Activated CD8-positive, alpha-beta T cell treated with anti-CD3 and anti-CD28 coated beads for 36 hours (primary cell): Measurements from ENCODE around the gene OR11L1. TPM values are rescaled to one million over a fixed set of nuclear protein-coding genes. Genes with fewer than 3 reads are reported as not detected.

Source experiments
- ATAC-seq: fragments of 200-7000 bp; cut with Tn5 transposase; one replicate; pipeline ENCODE4 v1.10.0; 2021; ENCODE audit warnings: mild to moderate bottlenecking, moderate library complexity
- CTCF ChIA-PET: fragments of 350-600 bp; sonication (Branson Sonifier 250); formaldehyde crosslinking; loops from one replicate; lab custom pipeline; 2021; ENCODE audit warnings: antibody characterized with exemption; lab: Charles Lee
- POLR2A ChIA-PET: fragments of 350-600 bp; sonication (Branson Sonifier 250); formaldehyde crosslinking; loops from one replicate; lab custom pipeline; 2021; ENCODE audit warnings: antibody characterized with exemption; lab: Charles Lee
- DNase-seq: peaks from one replicate; pipeline ENCODE4 v3.0.0-alpha.2; 2020
- H3K27ac Mint-ChIP-seq: one replicate; pipeline ENCODE4 v1.8.0; 2021; ENCODE audit warnings: mild to moderate bottlenecking, mixed read lengths
- H3K27me3 Mint-ChIP-seq: one replicate; pipeline ENCODE4 v1.8.0; 2021; ENCODE audit warnings: mixed read lengths
- H3K36me3 Mint-ChIP-seq: one replicate; pipeline ENCODE4 v1.8.0; 2021; ENCODE audit warnings: low read depth, mixed read lengths
- H3K4me1 Mint-ChIP-seq: one replicate; pipeline ENCODE4 v1.8.0; 2021; ENCODE audit warnings: low read depth, mixed read lengths
- H3K4me3 Mint-ChIP-seq: one replicate; pipeline ENCODE4 v1.8.0; 2021; ENCODE audit warnings: mild to moderate bottlenecking, moderate library complexity, mixed read lengths
- H3K9me3 Mint-ChIP-seq: one replicate; pipeline ENCODE4 v1.8.0; 2021; ENCODE audit warnings: mixed read lengths
- CTCF ChIP-seq: fragments of 200-600 bp; IDR thresholded peaks from one replicate; pipeline ENCODE4 v1.8.0; 2022; ENCODE audit warnings: antibody characterized with exemption, mild to moderate bottlenecking
- intact Hi-C: fragments of 100-400 bp; cut with micrococcal nuclease; formaldehyde crosslinking; loops from one replicate; pipeline ENCODE4 v1.10.0; 2022
- total RNA-seq, 2 experiments: library from RNA; stranded (reverse); gene quantifications; one replicate each; pipeline ENCODE4 v1.2.3, GENCODE V29; 2021

The OR11L1 gene
- total RNA-seq, 2 experiments from 2014 or later: not detected

GRCh38 chr1:247862756-247863155 lies 21.1 kb upstream of the OR11L1 start:
- no peak overlapping the region for H3K27ac Mint-ChIP-seq
- DNase-seq: no peak
- CTCF ChIA-PET: no interaction called here
- H3K9me3 Mint-ChIP-seq: no peaks in the 10 kb centered on the region
- TF ChIP-seq CTCF: no peak
- H3K27me3 Mint-ChIP-seq: peaks cover 19% of the 10 kb centered on the region
- no peak overlapping the region for H3K4me3 Mint-ChIP-seq
- POLR2A ChIA-PET: no interaction called here
- no peaks in the 10 kb centered on the region for H3K36me3 Mint-ChIP-seq
- intact Hi-C loops: no loop called here
- peaks cover 5% of the 10 kb centered on the region for H3K4me1 Mint-ChIP-seq
- no peak for ATAC-seq

- ChIA-PET CTCF (interaction anchor here (0.6 kb wide), 1 partner anchor 50 kb away, joined by 3 read pairs; no protein-coding TSS in a partner anchor), POLR2A (no interaction called here)
- peak; percentile 9 for ATAC-seq
- H3K4me1 Mint-ChIP-seq: peaks cover 6% of the 10 kb centered on the region
- no peaks in the 10 kb centered on the region for H3K9me3 Mint-ChIP-seq
- H3K27me3 Mint-ChIP-seq: peaks cover 31% of the 10 kb centered on the region
- no peak overlapping the region for H3K27ac Mint-ChIP-seq
- intact Hi-C loops: no loop called here
- no peak for TF ChIP-seq CTCF
- DNase-seq: no peak
- H3K36me3 Mint-ChIP-seq: no peaks in the 10 kb centered on the region
- peak overlapping the region; percentile 68 for H3K4me3 Mint-ChIP-seq
These were observed 16.4 kb upstream of the OR11L1 start for GRCh38 chr1:247857985-247858619.

GRCh38 chr1:247857069-247857984 lies 15.6 kb upstream of the OR11L1 start, which contains the start of gene TRIM58:
Gene TRIM58, plus strand, starts transcription at chr1:247857187. Its CDS starts 60 bp downstream, at chr1:247857247.
- no peak within 1 kb of the TSS for H3K27ac Mint-ChIP-seq
- TF ChIP-seq CTCF: peak; percentile 47
- ChIA-PET CTCF (interaction anchor here (0.6 kb wide), 1 partner anchor 51 kb away, joined by 3 read pairs; no protein-coding TSS in a partner anchor), POLR2A (interaction anchor here (0.9 kb wide), 1 partner anchor 96 kb away, joined by 3 read pairs; no protein-coding TSS in a partner anchor)
- no peaks in the 10 kb centered on the region for H3K9me3 Mint-ChIP-seq
- H3K4me3 Mint-ChIP-seq: peak within 1 kb of the TSS; percentile 68
- H3K27me3 Mint-ChIP-seq: peaks cover 33% of the 10 kb centered on the region
- ATAC-seq (peak; percentile 90), DNase-seq (peak; percentile 48)
- intact Hi-C loops: no loop called here
- peaks cover 6% of the 10 kb centered on the region for H3K4me1 Mint-ChIP-seq
- H3K36me3 Mint-ChIP-seq: no peaks in the 10 kb centered on the region

GRCh38 chr1:247855911-247856310 lies 14.2 kb upstream of the OR11L1 start:
- no peak for TF ChIP-seq CTCF
- ChIA-PET CTCF (no interaction called here), POLR2A (no interaction called here)
- intact Hi-C loops: no loop called here
- ATAC-seq (no peak), DNase-seq (no peak)
- H3K36me3 Mint-ChIP-seq: no peaks in the 10 kb centered on the region
- peaks cover 6% of the 10 kb centered on the region for H3K4me1 Mint-ChIP-seq
- peaks cover 39% of the 10 kb centered on the region for H3K27me3 Mint-ChIP-seq
- H3K4me3 Mint-ChIP-seq: peak overlapping the region; percentile 34
- no peak overlapping the region for H3K27ac Mint-ChIP-seq
- H3K9me3 Mint-ChIP-seq: no peaks in the 10 kb centered on the region
